ENCODE data around the gene RPL38. TPM values are rescaled to one million over a fixed set of nuclear protein-coding genes. Genes with fewer than 3 reads are reported as not detected.
A peak's percentile ranks its signal among the peaks of the same experiment; 100 is the strongest.

The RPL38 gene
- 4,341 TPM for total RNA-seq

GRCh38 chr17:74203439-74204240, at the start of gene RPL38:
Gene RPL38 (plus strand): TSS chr17:74203678. CDS start chr17:74203956, 278 bp downstream.
- peak; percentile 89 for DNase-seq

GRCh38 chr17:74153821-74154430, 49.6 kb upstream of the RPL38 start:
- no peak for DNase-seq

- no peak for DNase-seq
Measured at GRCh38 chr17:74156878-74157277, 46.6 kb upstream of the RPL38 start.

GRCh38 chr17:74157366-74157765, 46.1 kb upstream of the RPL38 start:
- DNase-seq, result no peak

- no peak for DNase-seq
Measured at GRCh38 chr17:74158761-74159160, 44.7 kb upstream of the RPL38 start.

- DNase-seq, result no peak
Measured at GRCh38 chr17:74159226-74159840, 44.1 kb upstream of the RPL38 start.

GRCh38 chr17:74160656-74161502, 42.6 kb upstream of the RPL38 start:
- DNase-seq, result no peak

GRCh38 chr17:74161503-74161875, 42.0 kb upstream of the RPL38 start:
- DNase-seq, result no peak

- DNase-seq, result no peak
Measured at GRCh38 chr17:74163271-74163821, 40.1 kb upstream of the RPL38 start.

- no peak for DNase-seq
Measured at GRCh38 chr17:74163836-74164235, 39.6 kb upstream of the RPL38 start.

GRCh38 chr17:74164446-74165045, 38.9 kb upstream of the RPL38 start:
- no peak for DNase-seq

- DNase-seq, result no peak
Measured at GRCh38 chr17:74165797-74166365, 37.6 kb upstream of the RPL38 start.

GRCh38 chr17:74170924-74171323, 32.6 kb upstream of the RPL38 start:
- DNase-seq, result no peak

- DNase-seq, result no peak
Measured at GRCh38 chr17:74172700-74173099, 30.8 kb upstream of the RPL38 start.

GRCh38 chr17:74176546-74177001, 26.9 kb upstream of the RPL38 start:
- peak; percentile 64 for DNase-seq

GRCh38 chr17:74177018-74177450, 26.4 kb upstream of the RPL38 start:
- DNase-seq, result peak; percentile 62

- DNase-seq, result no peak
Measured at GRCh38 chr17:74179576-74179975, 23.9 kb upstream of the RPL38 start.

- no peak for DNase-seq
Measured at GRCh38 chr17:74180336-74180735, 23.1 kb upstream of the RPL38 start.

GRCh38 chr17:74181341-74181740, 22.1 kb upstream of the RPL38 start:
- no peak for DNase-seq

GRCh38 chr17:74182041-74182723, 21.3 kb upstream of the RPL38 start:
- DNase-seq, result no peak

- no peak for DNase-seq
Measured at GRCh38 chr17:74183411-74183810, 20.1 kb upstream of the RPL38 start.

Data from occipital lobe (tissue), 2 donors.